ENCODE results near the gene IRF1. TPM values are rescaled to one million over a fixed set of nuclear protein-coding genes. Genes with fewer than 3 reads are reported as not detected.
"Not testable (repeated sequence)": the region's sequence is repeated elsewhere in the genome, so short reads cannot be mapped to it uniquely, and the experiment has no call there.

The IRF1 gene
- total RNA-seq, 4 donors from 2014 or later: 24.6 to 49.7 (median 32.1) TPM

- peak overlapping the region in 1 of 3 donors; percentile 36 for H3K27ac ChIP-seq
- peaks cover 19 to 45% of the 10 kb centered on the region in 2 donors for H3K4me1 ChIP-seq
- intact Hi-C loops (cut with DNase I): loop anchor here (5.0 kb wide), 2 partner anchors 63 to 78 kb away; no protein-coding TSS in a partner anchor
- DNase-seq: no peak
- H3K27me3 ChIP-seq: no peaks in the 10 kb centered on the region
- TF ChIP-seq CTCF (IDR thresholded peaks at IDR 0.05) (no peak), POLR2A (IDR thresholded peaks at IDR 0.05) (no peak)
- H3K36me3 ChIP-seq: peaks cover 39 to 45% of the 10 kb centered on the region in 2 donors
- 73 to 78% methylated on average over 5 to 6 of the region's 6 CpGs for WGBS, 2 donors
- no peaks in the 10 kb centered on the region for H3K9me3 ChIP-seq
- no peak overlapping the region for H3K4me3 ChIP-seq (replicated peaks in 1 of 3)
These were observed 4.8 kb downstream of the IRF1 start for GRCh38 chr5:132485641-132486317.

DNA sequence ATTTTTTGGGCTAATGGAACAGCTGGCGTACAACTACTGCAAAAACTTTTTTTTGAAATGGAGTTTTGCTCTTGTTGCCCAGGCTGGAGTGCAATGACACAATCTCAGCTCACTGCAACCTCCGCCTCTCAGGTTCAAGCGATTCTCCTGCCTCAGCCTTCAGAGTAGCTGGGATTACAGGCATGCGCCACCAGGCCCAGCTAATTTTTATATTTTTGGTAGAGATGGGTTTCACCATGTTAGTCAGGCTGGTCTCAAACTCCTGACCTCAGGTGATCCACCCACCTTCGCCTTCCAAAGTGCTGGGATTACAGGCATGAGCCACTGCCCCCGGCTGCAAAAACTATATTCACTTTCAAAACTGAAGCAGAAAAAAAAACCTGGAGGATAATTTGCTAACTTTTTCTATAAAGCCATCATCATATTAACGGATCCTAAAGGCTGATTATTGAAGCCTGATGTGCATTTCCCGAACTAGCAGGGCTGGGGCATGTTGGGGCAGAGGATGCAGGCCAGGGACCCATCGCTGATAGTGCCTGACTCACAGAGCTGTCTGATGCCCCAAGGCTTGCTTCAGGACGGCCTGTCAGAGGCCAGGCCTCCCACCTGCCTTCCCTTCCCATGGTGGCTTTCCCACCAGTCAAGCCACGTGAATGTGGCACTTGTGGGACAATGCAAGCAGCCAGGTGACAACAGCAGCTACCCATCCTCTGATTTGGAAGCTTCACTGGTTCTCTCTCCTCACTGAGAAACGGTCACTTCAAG lies 5.5 kb downstream of the IRF1 start:
- peak overlapping the region in 1 of 3 donors; percentile 36 for H3K27ac ChIP-seq
- DNase-seq; H3K9me3 ChIP-seq; H3K27me3 ChIP-seq; H3K4me3 ChIP-seq (replicated peaks in 1 of 3): not testable (repeated sequence)
- H3K36me3 ChIP-seq: peaks cover 39 to 45% of the 10 kb centered on the region in 2 donors
- 91 to 93% methylated on average over 11 to 12 of the region's 12 CpGs for WGBS, 2 donors
- intact Hi-C loops (cut with DNase I): loop anchor here (5.0 kb wide), 2 partner anchors 63 to 78 kb away; no protein-coding TSS in a partner anchor
- peaks cover 19 to 45% of the 10 kb centered on the region in 2 donors for H3K4me1 ChIP-seq

- Histone ChIP-seq H3K36me3 (peaks cover 39 to 45% of the 10 kb centered on the region in 2 donors), H3K9me3 (no peaks in the 10 kb centered on the region), H3K4me1 (peaks cover 13 to 43% of the 10 kb centered on the region in 2 donors), H3K4me3 (replicated peaks in 1 of 3) (no peak overlapping the region), H3K27me3 (no peaks in the 10 kb centered on the region), H3K27ac (no peak overlapping the region)
- intact Hi-C loops (cut with DNase I): no loop called here
- no peak for TF ChIP-seq POLR2A (IDR thresholded peaks at IDR 0.05)
- no peak for TF ChIP-seq CTCF (IDR thresholded peaks at IDR 0.05)
- DNase-seq: no peak
- 77 to 79% methylated on average over 3 of the region's 3 CpGs for WGBS, 2 donors
These were observed 6.2 kb downstream of the IRF1 start for GRCh38 chr5:132484391-132484725.

DNA sequence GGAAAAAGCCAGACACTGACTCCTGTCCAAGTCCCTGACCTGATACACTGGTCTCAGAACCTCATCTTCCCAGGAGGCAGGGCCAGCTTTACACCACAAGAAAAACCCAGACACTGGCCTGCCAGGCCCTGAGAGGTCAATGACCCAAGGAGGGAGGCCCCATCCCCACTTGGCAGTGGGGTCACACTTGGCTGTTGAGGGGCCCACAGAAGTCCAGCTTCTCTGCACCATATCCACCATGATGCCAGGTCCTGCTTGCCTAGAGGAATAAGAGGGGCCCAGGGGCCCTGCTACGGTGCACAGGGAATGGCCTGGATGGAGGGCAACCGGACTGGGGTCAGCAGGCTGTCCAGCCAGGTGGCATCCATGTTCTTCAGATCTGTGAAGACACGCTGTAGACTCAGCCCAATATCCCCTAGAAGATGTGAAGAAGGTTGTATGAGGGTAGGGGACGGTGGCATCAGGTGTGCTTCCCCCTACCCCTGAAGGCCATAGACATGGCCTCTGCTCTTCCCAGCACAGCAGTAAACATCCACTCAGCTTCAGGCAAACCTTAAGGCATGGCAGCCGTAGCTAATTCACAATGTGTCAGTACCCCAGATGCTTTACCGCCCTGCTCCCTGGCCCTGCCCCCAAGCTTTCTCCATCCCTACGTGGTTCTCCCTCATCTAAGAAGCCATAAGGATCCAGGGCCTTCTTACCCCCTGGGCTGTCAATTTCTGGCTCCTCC lies 6.7 kb downstream of the IRF1 start:
- intact Hi-C loops (cut with DNase I): no loop called here
- peaks cover 7 to 38% of the 10 kb centered on the region in 2 donors for H3K4me1 ChIP-seq
- H3K36me3 ChIP-seq: peaks cover 39 to 45% of the 10 kb centered on the region in 2 donors
- no peak overlapping the region for H3K4me3 ChIP-seq (replicated peaks in 1 of 3)
- WGBS, 2 donors: 80 to 90% methylated on average over 6 to 7 of the region's 7 CpGs
- no peaks in the 10 kb centered on the region for H3K9me3 ChIP-seq
- TF ChIP-seq CTCF (IDR thresholded peaks at IDR 0.05) (no peak), POLR2A (IDR thresholded peaks at IDR 0.05) (no peak)
- H3K27ac ChIP-seq: peak overlapping the region in 1 of 3 donors; percentile 4
- no peak for DNase-seq
- H3K27me3 ChIP-seq: no peaks in the 10 kb centered on the region

DNA sequence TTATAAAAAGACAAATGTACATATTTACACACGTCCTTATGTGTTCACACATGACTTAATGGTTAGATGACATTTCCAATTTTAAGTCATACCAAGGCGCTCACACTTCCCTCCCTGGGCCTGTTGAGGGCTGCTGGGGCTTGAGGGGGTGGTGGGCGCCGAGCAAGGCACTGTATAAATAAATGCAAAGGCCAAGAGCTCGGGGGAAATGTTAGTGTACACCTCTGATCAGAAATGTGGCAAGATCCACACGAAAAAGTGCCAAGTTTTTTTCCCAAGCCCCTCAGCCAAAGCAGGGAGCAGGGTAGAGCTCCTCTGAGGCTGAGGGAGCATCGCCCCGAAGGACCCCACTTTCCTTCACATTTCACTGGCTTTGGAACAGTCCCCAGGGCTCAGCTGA lies 7.5 kb downstream of the IRF1 start:
- no peak for DNase-seq
- TF ChIP-seq POLR2A (IDR thresholded peaks at IDR 0.05) (no peak), CTCF (IDR thresholded peaks at IDR 0.05) (no peak)
- Histone ChIP-seq H3K27me3 (no peaks in the 10 kb centered on the region), H3K27ac (no peak overlapping the region), H3K9me3 (no peaks in the 10 kb centered on the region), H3K36me3 (peaks cover 39 to 45% of the 10 kb centered on the region in 2 donors), H3K4me3 (replicated peaks in 1 of 3) (no peak overlapping the region), H3K4me1 (peaks cover 2 to 30% of the 10 kb centered on the region in 2 donors)
- WGBS, 2 donors: 86 to 88% methylated on average over 8 of the region's 8 CpGs
- intact Hi-C loops (cut with DNase I): no loop called here

Measured in thyroid gland (tissue), 4 donors.